Activated T-cell treated with anti-CD3 and anti-CD28 coated beads for 48 hours (primary cell): ENCODE results near the gene WWC1.
"Not testable (repeated sequence)": the region's sequence is repeated elsewhere in the genome, so short reads cannot be mapped to it uniquely, and the experiment has no call there.

Experiments used
- DNase-seq: peaks from one replicate; pipeline ENCODE4 v3.0.0-alpha.2; 2020; ENCODE audit warnings: low read depth

The WWC1 gene

GRCh38 chr5:168413062-168413461 lies 121.6 kb downstream of the WWC1 start:
- DNase-seq, result no peak

- no peak for DNase-seq
Observed at GRCh38 chr5:168413596-168413995, 122.2 kb downstream of the WWC1 start.

- no peak for DNase-seq
Observed at GRCh38 chr5:168415401-168415800, 124.0 kb downstream of the WWC1 start.

GRCh38 chr5:168415971-168416370 lies 124.5 kb downstream of the WWC1 start:
- no peak for DNase-seq

GRCh38 chr5:168417731-168418429 lies 126.4 kb downstream of the WWC1 start:
- DNase-seq, result no peak

GRCh38 chr5:168420461-168420860 lies 129.0 kb downstream of the WWC1 start:
- no peak for DNase-seq

GRCh38 chr5:168422431-168422830 lies 131.0 kb downstream of the WWC1 start:
- DNase-seq, result no peak

- DNase-seq, result no peak
Observed at GRCh38 chr5:168423478-168423877, 132.0 kb downstream of the WWC1 start.

GRCh38 chr5:168423971-168424370 lies 132.5 kb downstream of the WWC1 start:
- DNase-seq, result no peak

- DNase-seq, result no peak
Observed at GRCh38 chr5:168424594-168425323, 133.3 kb downstream of the WWC1 start.

- DNase-seq, result no peak
Observed at GRCh38 chr5:168426007-168426863, 134.8 kb downstream of the WWC1 start.

GRCh38 chr5:168426864-168427172 lies 135.4 kb downstream of the WWC1 start:
- DNase-seq, result no peak

- no peak for DNase-seq
Observed at GRCh38 chr5:168427224-168427623, 135.8 kb downstream of the WWC1 start.

GRCh38 chr5:168428552-168428951 lies 137.1 kb downstream of the WWC1 start:
- no peak for DNase-seq

- DNase-seq, result no peak
Observed at GRCh38 chr5:168430296-168430695, 138.9 kb downstream of the WWC1 start.

- no peak for DNase-seq
Observed at GRCh38 chr5:168432903-168433302, 141.5 kb downstream of the WWC1 start.

- DNase-seq, result no peak
Observed at GRCh38 chr5:168434001-168434400, 142.6 kb downstream of the WWC1 start.

- no peak for DNase-seq
Observed at GRCh38 chr5:168434746-168435321, 143.4 kb downstream of the WWC1 start.

GRCh38 chr5:168435340-168435739 lies 143.9 kb downstream of the WWC1 start:
- not testable (repeated sequence) for DNase-seq

GRCh38 chr5:168438349-168438748 lies 146.9 kb downstream of the WWC1 start:
- no peak for DNase-seq

- DNase-seq, result no peak
Observed at GRCh38 chr5:168443533-168443932, 152.1 kb downstream of the WWC1 start.

- no peak for DNase-seq
Observed at GRCh38 chr5:168443950-168444700, 152.7 kb downstream of the WWC1 start.
